GM12878 (cell line): ENCODE measurements around the gene DYTN. TPM values are rescaled to one million over a fixed set of nuclear protein-coding genes. Genes with fewer than 3 reads are reported as not detected.

Experiments
- ATF7 ChIP-seq: fragments of 450-650 bp; IDR thresholded peaks from 2 replicates; pipeline ENCODE4 v1.6.1; 2016; ENCODE audit warnings: low read depth, mild to moderate bottlenecking
- BACH1 ChIP-seq: fragments of 450-650 bp; IDR thresholded peaks from 2 replicates; pipeline ENCODE4 v1.6.1; 2017; ENCODE audit warnings: mild to moderate bottlenecking, borderline replicate concordance
- CREM ChIP-seq: IDR thresholded peaks from 2 replicates; pipeline ENCODE4 v1.6.1; 2014; ENCODE audit warnings: antibody characterized with exemption, low read depth
- EGR1 ChIP-seq, 2 experiments: IDR thresholded peaks; 1 replicate in 1 of 2; 2 replicates in 1 of 2; pipeline ENCODE4 v1.6.1; 2011 to 2012; ENCODE audit warnings: low read depth in 2 of 2, low read length in 2 of 2, borderline replicate concordance in 1 of 2, mild to moderate bottlenecking in 1 of 2, moderate library complexity in 1 of 2
- EP300 ChIP-seq, 2 experiments: fragments of 150-350 bp in 1 of 2; IDR thresholded peaks; 2 replicates each; pipeline ENCODE4 v1.6.1; 2011 to 2012; ENCODE audit warnings: low read depth in 2 of 2, low read length in 2 of 2, borderline replicate concordance in 1 of 2, improper control_type of control experiment in 1 of 2, inconsistent platforms in 1 of 2; ENCODE audit not compliant: control insufficient read depth in 1 of 2
- EZH2 ChIP-seq: IDR thresholded peaks from 2 replicates; pipeline ENCODE4 v1.6.1; 2012; ENCODE audit warnings: low read depth, mild to moderate bottlenecking, control low read depth, inconsistent platforms, low read length, borderline replicate concordance; ENCODE audit not compliant: control insufficient read depth
- GATAD2B ChIP-seq: fragments of 450-650 bp; conservative IDR thresholded peaks from 2 replicates; pipeline ENCODE4 v1.6.1; 2017; ENCODE audit warnings: low read depth, mild to moderate bottlenecking, moderate library complexity
- IKZF1 ChIP-seq: fragments of 450-650 bp; conservative IDR thresholded peaks from 2 replicates; pipeline ENCODE4 v1.6.1; 2017; ENCODE audit warnings: antibody characterized with exemption, mild to moderate bottlenecking
- MEF2B ChIP-seq: fragments of 450-650 bp; IDR thresholded peaks from 2 replicates; pipeline ENCODE4 v1.6.1; 2018; ENCODE audit warnings: mild to moderate bottlenecking, moderate library complexity; ENCODE audit not compliant: partially characterized antibody, poor library complexity, severe bottlenecking
- PML ChIP-seq: IDR thresholded peaks from 2 replicates; pipeline ENCODE4 v1.6.1; 2012; ENCODE audit warnings: low read length, inconsistent platforms
- RAD51 ChIP-seq: fragments of 450-650 bp; IDR thresholded peaks from 2 replicates; pipeline ENCODE4 v1.6.1; 2016; ENCODE audit warnings: moderate library complexity, mild to moderate bottlenecking, inconsistent platforms
- REST ChIP-seq: IDR thresholded peaks from 2 replicates; pipeline ENCODE4 v1.6.1; 2012; ENCODE audit warnings: mild to moderate bottlenecking, low read depth, low read length
- RUNX3 ChIP-seq: IDR thresholded peaks from 2 replicates; pipeline ENCODE4 v1.6.1; 2012; ENCODE audit warnings: low read length, inconsistent platforms
- SUPT20H ChIP-seq: IDR thresholded peaks from 2 replicates; pipeline ENCODE4 v1.6.1; 2011; ENCODE audit warnings: low read depth, mild to moderate bottlenecking, low read length, moderate library complexity, borderline replicate concordance; ENCODE audit not compliant: control insufficient read depth
- ZNF592 ChIP-seq: fragments of 450-650 bp; IDR thresholded peaks from 2 replicates; pipeline ENCODE4 v1.6.1; 2017; ENCODE audit warnings: mild to moderate bottlenecking, moderate library complexity
- polyA plus RNA-seq, 11 experiments: library from polyadenylated mRNA; depleted of rRNA in 4 of 11; unstranded in 6 of 11; stranded (reverse) in 5 of 11; fragments of >200 nt; fragmentation: Nextera tagmentation in 4 of 11; fragmentation: Illumina TruSeq in 1 of 11; extraction: Ambion mirVana in 4 of 11; extraction: Trizol in 1 of 11; gene quantifications; 1 replicate in 1 of 11; 2 replicates in 10 of 11; pipeline versions ENCODE4 v1.2.1 to v1.2.3, GENCODE V29; 2011 to 2016; ENCODE audit warnings: inconsistent platforms in 2 of 11, missing spikeins in 2 of 11, low read depth in 1 of 11
- total RNA-seq, 4 experiments: library from RNA; depleted of rRNA in 3 of 4; stranded (reverse); fragments of >200 nt in 3 of 4; fragmentation: Illumina TruSeq in 1 of 4; extraction: Trizol in 1 of 4; gene quantifications; 2 replicates each; pipeline versions ENCODE4 v1.2.1 to v1.2.3, GENCODE V29; 2013 to 2021
- TF ChIP-seq, protein P1 (sequence below): fragments of 450-650 bp; IDR thresholded peaks from 2 replicates; pipeline ENCODE4 v1.6.1; 2016; ENCODE audit warnings: mild to moderate bottlenecking, moderate library complexity, borderline replicate concordance

The DYTN gene
- total and polyA plus RNA-seq, 10 of the 15 experiments (the other 5 are each of a cell fraction or from before 2014, with no cell fraction given) = 0.02 to 0.32 (median 0.09) TPM; not detected in 3

GRCh38 chr2:206765242-206766056, 47.3 kb upstream of the DYTN start, which contains the start of the genes FASTKD2 and MDH1B (continued):
- TF ChIP-seq BACH1 (no peak), EGR1 (IDR thresholded peaks at IDR 0.05; ENCODE audit: borderline replicate concordance in 1 of 2, low read depth in 2 of 2, low read length in 2 of 2) (0 out of 3 replicates have a peak, but pooled peaks of 1 of the 2 experiments have one; percentile 6), EP300 (IDR thresholded peaks at IDR 0.05; ENCODE audit: borderline replicate concordance in 1 of 2, control insufficient read depth in 1 of 2, low read depth in 2 of 2, low read length in 2 of 2) (no peak), PML (peak; percentile 75), IKZF1 (peak; percentile 59; the same call in 1 of the 2 replicates), RAD51 (peak; percentile 46; the same call in 1 of the 2 replicates), REST (no peak; the same call in 1 of the 2 replicates), CREM (peak; percentile 30; the same call in 1 of the 2 replicates), ATF7 (peak; percentile 28; the same call in 1 of the 2 replicates), RUNX3 (peak; percentile 59), EZH2 (no peak), SUPT20H (no peak), MEF2B (no peak), GATAD2B (no peak), ZNF592 (no peak)
- TF ChIP-seq, protein P1, sequence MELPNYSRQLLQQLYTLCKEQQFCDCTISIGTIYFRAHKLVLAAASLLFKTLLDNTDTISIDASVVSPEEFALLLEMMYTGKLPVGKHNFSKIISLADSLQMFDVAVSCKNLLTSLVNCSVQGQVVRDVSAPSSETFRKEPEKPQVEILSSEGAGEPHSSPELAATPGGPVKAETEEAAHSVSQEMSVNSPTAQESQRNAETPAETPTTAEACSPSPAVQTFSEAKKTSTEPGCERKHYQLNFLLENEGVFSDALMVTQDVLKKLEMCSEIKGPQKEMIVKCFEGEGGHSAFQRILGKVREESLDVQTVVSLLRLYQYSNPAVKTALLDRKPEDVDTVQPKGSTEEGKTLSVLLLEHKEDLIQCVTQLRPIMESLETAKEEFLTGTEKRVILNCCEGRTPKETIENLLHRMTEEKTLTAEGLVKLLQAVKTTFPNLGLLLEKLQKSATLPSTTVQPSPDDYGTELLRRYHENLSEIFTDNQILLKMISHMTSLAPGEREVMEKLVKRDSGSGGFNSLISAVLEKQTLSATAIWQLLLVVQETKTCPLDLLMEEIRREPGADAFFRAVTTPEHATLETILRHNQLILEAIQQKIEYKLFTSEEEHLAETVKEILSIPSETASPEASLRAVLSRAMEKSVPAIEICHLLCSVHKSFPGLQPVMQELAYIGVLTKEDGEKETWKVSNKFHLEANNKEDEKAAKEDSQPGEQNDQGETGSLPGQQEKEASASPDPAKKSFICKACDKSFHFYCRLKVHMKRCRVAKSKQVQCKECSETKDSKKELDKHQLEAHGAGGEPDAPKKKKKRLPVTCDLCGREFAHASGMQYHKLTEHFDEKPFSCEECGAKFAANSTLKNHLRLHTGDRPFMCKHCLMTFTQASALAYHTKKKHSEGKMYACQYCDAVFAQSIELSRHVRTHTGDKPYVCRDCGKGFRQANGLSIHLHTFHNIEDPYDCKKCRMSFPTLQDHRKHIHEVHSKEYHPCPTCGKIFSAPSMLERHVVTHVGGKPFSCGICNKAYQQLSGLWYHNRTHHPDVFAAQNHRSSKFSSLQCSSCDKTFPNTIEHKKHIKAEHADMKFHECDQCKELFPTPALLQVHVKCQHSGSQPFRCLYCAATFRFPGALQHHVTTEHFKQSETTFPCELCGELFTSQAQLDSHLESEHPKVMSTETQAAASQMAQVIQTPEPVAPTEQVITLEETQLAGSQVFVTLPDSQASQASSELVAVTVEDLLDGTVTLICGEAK = peak; percentile 40; the same call in 1 of the 2 replicates
